Tibial nerve (tissue), 4 donors: ENCODE data around the gene LDAH.

ENCODE experiments used
- CTCF ChIP-seq, 5 experiments: fragments of 200-600 bp in 3 of 5; fragments of 450-650 bp in 2 of 5; sonication (generic) in 3 of 5; IDR thresholded peaks; one replicate each; pipeline ENCODE4 v1.5.1; 2016 to 2019; ENCODE audit warnings: antibody characterized with exemption in 5 of 5, mild to moderate bottlenecking in 3 of 5, moderate library complexity in 2 of 5
- EP300 ChIP-seq, 2 donors: sonication (generic); formaldehyde crosslinking; IDR thresholded peaks; one replicate each; pipeline ENCODE4 v1.6.1; 2017; ENCODE audit warnings: antibody characterized with exemption in 2 of 2, mild to moderate bottlenecking in 1 of 2
- POLR2A ChIP-seq, 2 donors: fragments of 450-650 bp; IDR thresholded peaks; one replicate each; pipeline ENCODE4 v1.6.1; 2017; ENCODE audit warnings: antibody characterized with exemption in 2 of 2, mild to moderate bottlenecking in 2 of 2, moderate library complexity in 2 of 2

- TF ChIP-seq CTCF (IDR thresholded peaks at IDR 0.05) (no peak), EP300 (IDR thresholded peaks at IDR 0.05) (no peak), POLR2A (IDR thresholded peaks at IDR 0.05) (no peak)
These were observed 174.7 kb downstream of the LDAH start for GRCh38 chr2:20648206-20648605.
